ENCODE data around the gene FANCI. TPM values are rescaled to one million over a fixed set of nuclear protein-coding genes. Genes with fewer than 3 reads are reported as not detected.

The FANCI gene
- polyA plus RNA-seq, 1 experiment, result 11.5 TPM

GRCh38 chr15:89303986-89304385 lies 60.2 kb downstream of the FANCI start:
- ChIA-PET POLR2A (no interaction called here), CTCF (interaction anchor here (6.8 kb wide), 1 partner anchor 97 kb away, joined by 45 read pairs; no protein-coding TSS in a partner anchor)
- DNase-seq (ENCODE audit: low read depth), result no peak
- TF ChIP-seq CTCF (IDR thresholded peaks at IDR 0.05; ENCODE audit: insufficient read depth, low read depth, low read length), result no peak
- H3K36me3 ChIP-seq (ENCODE audit: control insufficient read depth, insufficient read depth, low read length), result no peaks in the 10 kb centered on the region
- no peaks in the 10 kb centered on the region for H3K27me3 ChIP-seq (ENCODE audit: control insufficient read depth, insufficient read depth, low read length)
- no peak overlapping the region for H3K4me3 ChIP-seq (ENCODE audit: low read depth, low read length)

- H3K27me3 ChIP-seq (ENCODE audit: control insufficient read depth, insufficient read depth, low read length), result no peaks in the 10 kb centered on the region
- no peak overlapping the region for H3K4me3 ChIP-seq (ENCODE audit: low read depth, low read length)
- DNase-seq (ENCODE audit: low read depth), result no peak
- H3K36me3 ChIP-seq (ENCODE audit: control insufficient read depth, insufficient read depth, low read length), result no peaks in the 10 kb centered on the region
- no peak for TF ChIP-seq CTCF (IDR thresholded peaks at IDR 0.05; ENCODE audit: insufficient read depth, low read depth, low read length)
- CTCF ChIA-PET, result interaction anchor here (0.9 to 6.8 kb wide), 3 partner anchors 10 to 99 kb away, joined by 3 to 45 read pairs (median 3); no protein-coding TSS in a partner anchor
- POLR2A ChIA-PET, result no interaction called here
Measured at GRCh38 chr15:89305395-89305794, 61.6 kb downstream of the FANCI start.

GRCh38 chr15:89307046-89307587 lies 63.3 kb downstream of the FANCI start:
- Histone ChIP-seq H3K36me3 (ENCODE audit: control insufficient read depth, insufficient read depth, low read length) (no peaks in the 10 kb centered on the region), H3K27me3 (ENCODE audit: control insufficient read depth, insufficient read depth, low read length) (no peaks in the 10 kb centered on the region), H3K4me3 (ENCODE audit: low read depth, low read length) (no peak overlapping the region)
- POLR2A ChIA-PET, result no interaction called here
- CTCF ChIA-PET, result interaction anchor here (1.0 to 1.9 kb wide), 3 partner anchors 25 to 100 kb away, joined by 3 to 6 read pairs (median 6); no protein-coding TSS in a partner anchor
- no peak for DNase-seq (ENCODE audit: low read depth)
- TF ChIP-seq CTCF (IDR thresholded peaks at IDR 0.05; ENCODE audit: insufficient read depth, low read depth, low read length), result no peak

GRCh38 chr15:89307791-89308190 lies 64.0 kb downstream of the FANCI start:
- POLR2A ChIA-PET, result no interaction called here
- CTCF ChIA-PET, result interaction anchor here (1.0 to 1.9 kb wide), 2 partner anchors 31 to 100 kb away, joined by 3 to 6 read pairs; no protein-coding TSS in a partner anchor
- TF ChIP-seq CTCF (IDR thresholded peaks at IDR 0.05; ENCODE audit: insufficient read depth, low read depth, low read length), result no peak

GRCh38 chr15:89308236-89308635 lies 64.5 kb downstream of the FANCI start:
- DNase-seq (ENCODE audit: low read depth), result no peak
- no peak overlapping the region for H3K4me3 ChIP-seq (ENCODE audit: low read depth, low read length)
- H3K36me3 ChIP-seq (ENCODE audit: control insufficient read depth, insufficient read depth, low read length), result no peaks in the 10 kb centered on the region
- CTCF ChIA-PET, result interaction anchor here (1.0 to 1.9 kb wide), 2 partner anchors 32 to 101 kb away, joined by 3 to 6 read pairs; no protein-coding TSS in a partner anchor
- TF ChIP-seq CTCF (IDR thresholded peaks at IDR 0.05; ENCODE audit: insufficient read depth, low read depth, low read length), result no peak
- no peaks in the 10 kb centered on the region for H3K27me3 ChIP-seq (ENCODE audit: control insufficient read depth, insufficient read depth, low read length)
- POLR2A ChIA-PET, result no interaction called here

More at GRCh38 chr15:89307791-89308190, 64.0 kb downstream of the FANCI start:
- DNase-seq (ENCODE audit: low read depth), result no peak
- Histone ChIP-seq H3K4me3 (ENCODE audit: low read depth, low read length) (no peak overlapping the region), H3K36me3 (ENCODE audit: control insufficient read depth, insufficient read depth, low read length) (no peaks in the 10 kb centered on the region), H3K27me3 (ENCODE audit: control insufficient read depth, insufficient read depth, low read length) (no peaks in the 10 kb centered on the region)

All from BJ (cell line).